K562 (cell line): ENCODE results near the gene VAT1L. TPM values are rescaled to one million over a fixed set of nuclear protein-coding genes. Genes with fewer than 3 reads are reported as not detected.

Experiments
- ATAC-seq: fragments of 200-7000 bp; cut with Tn5 transposase; 3 replicates; pipeline ENCODE4 v1.9.1; 2020; ENCODE audit warnings: moderate library complexity
- BruUV-seq: library from RNA; stranded (reverse); fragments of 400-500 nt; replicated peaks from 2 replicates; lab custom pipeline; 2021; lab: Mats Ljungman, UMichigan
- CTCF ChIA-PET: fragments of 300-600 bp; formaldehyde crosslinking; extraction: SDS; loops from one replicate; lab custom pipeline; 2021; ENCODE audit warnings: low intra/inter-chr PET ratio; lab: Yijun Ruan, JAX
- POLR2A ChIA-PET: fragments of 300-600, 350-650 bp; sonication (Branson Sonifier 250); formaldehyde crosslinking; extraction: SDS; loops from one replicate; lab custom pipeline; 2021; ENCODE audit warnings: antibody characterized with exemption, inconsistent platforms; lab: Yijun Ruan, JAX
- DNase-seq, 4 experiments: peaks; one replicate each; pipeline versions ENCODE4 v3.0.0 to v3.0.0-alpha.2; 2011 to 2018; ENCODE audit warnings: low spot score in 3 of 4, mixed read lengths in 3 of 4; ENCODE audit errors: extremely low read depth in 1 of 4
- FAIRE-seq: peaks from 2 replicates; lab custom pipeline; 2011; peaks lifted over from hg19 to GRCh38; lab: Jason Lieb, UNC
- H2AFZ ChIP-seq: 2 replicates; pipeline ENCODE4 v1.6.0; 2011; ENCODE audit warnings: low read depth, low read length, control low read depth, inconsistent platforms
- H3K27ac ChIP-seq: fragments of 200-600 bp; 3 replicates; pipeline ENCODE4 v1.8.0; 2011; ENCODE audit warnings: low read depth, mild to moderate bottlenecking, control low read depth, inconsistent platforms, low read length, moderate library complexity, mixed read lengths; ENCODE audit errors: extremely low read depth
- H3K27me3 ChIP-seq, 2 experiments: fragments of 300-600 bp in 1 of 2; 2 replicates in 1 of 2; 3 replicates in 1 of 2; pipeline versions ENCODE4 v1.6.0 to v1.8.0; 2011; ENCODE audit warnings: inconsistent platforms in 2 of 2, low read length in 2 of 2, mild to moderate bottlenecking in 1 of 2, mixed read lengths in 1 of 2, moderate library complexity in 1 of 2; ENCODE audit not compliant: control insufficient read depth in 2 of 2, insufficient read depth in 2 of 2
- H3K36me3 ChIP-seq: fragments of 300-600 bp; 3 replicates; pipeline ENCODE4 v1.8.0; 2011; ENCODE audit warnings: mild to moderate bottlenecking, low read length, inconsistent platforms; ENCODE audit not compliant: control insufficient read depth, insufficient read depth
- H3K4me1 ChIP-seq, 2 experiments: fragments of 200-600 bp in 1 of 2; replicated peaks in 1 of 2; 2 replicates in 1 of 2; 3 replicates in 1 of 2; pipeline versions ENCODE4 v1.5.1 to v1.8.0; 2011; ENCODE audit warnings: inconsistent platforms in 2 of 2, low read length in 2 of 2, mild to moderate bottlenecking in 1 of 2, mixed read lengths in 1 of 2, moderate library complexity in 1 of 2; ENCODE audit not compliant: control insufficient read depth in 2 of 2, insufficient read depth in 2 of 2
- H3K4me2 ChIP-seq: 2 replicates; pipeline ENCODE4 v1.6.1; 2011; ENCODE audit warnings: low read length, control low read depth, inconsistent platforms, mixed read lengths; ENCODE audit not compliant: insufficient read depth
- H3K4me3 ChIP-seq: fragments of 200-600 bp; sonication (generic), shearing (Covaris generic); 2 replicates; pipeline ENCODE4 v1.5.1; 2016; ENCODE audit warnings: control low read depth, inconsistent platforms
- H3K79me2 ChIP-seq: fragments of 200-600 bp; 3 replicates; pipeline ENCODE4 v1.8.0; 2011; ENCODE audit warnings: low read length, inconsistent platforms; ENCODE audit not compliant: control insufficient read depth, insufficient read depth
- H3K9ac ChIP-seq, 2 experiments: 2 replicates each; pipeline versions ENCODE4 v1.6.0 to v1.6.1; 2011; ENCODE audit warnings: low read depth in 2 of 2, low read length in 2 of 2, control low read depth in 1 of 2, inconsistent platforms in 1 of 2, mild to moderate bottlenecking in 1 of 2, mixed read lengths in 1 of 2; ENCODE audit not compliant: insufficient read depth in 1 of 2
- H3K9me1 ChIP-seq: one replicate; pipeline ENCODE4 v1.6.0; 2011; ENCODE audit warnings: inconsistent platforms, mild to moderate bottlenecking, low read length, moderate library complexity; ENCODE audit not compliant: control insufficient read depth, insufficient read depth
- H3K9me3 ChIP-seq: replicated peaks from 2 replicates; pipeline ENCODE4 v1.5.1; 2011; ENCODE audit warnings: low read depth, low read length, inconsistent platforms; ENCODE audit not compliant: control insufficient read depth, insufficient read depth
- H4K20me1 ChIP-seq: replicated peaks from 2 replicates; pipeline ENCODE4 v1.6.1; 2011; ENCODE audit warnings: low read length, inconsistent platforms, mixed read lengths; ENCODE audit not compliant: control insufficient read depth, insufficient read depth
- CHD2 ChIP-seq: IDR thresholded peaks from 2 replicates; pipeline ENCODE4 v1.6.1; 2011; ENCODE audit warnings: low read depth, low read length
- CTBP1 ChIP-seq: fragments of 450-650 bp; IDR thresholded peaks from 2 replicates; pipeline ENCODE4 v1.6.1; 2016; ENCODE audit warnings: borderline replicate concordance
- DNMT1 ChIP-seq: fragments of 450-650 bp; IDR thresholded peaks from 2 replicates; pipeline ENCODE4 v1.6.1; 2016; ENCODE audit warnings: antibody characterized with exemption, mild to moderate bottlenecking
- FIP1L1 ChIP-seq: fragments of 200-400 bp; formaldehyde crosslinking; IDR thresholded peaks from 2 replicates; pipeline ENCODE4 v1.6.1; 2018; ENCODE audit warnings: mild to moderate bottlenecking, low read depth, low read length; ENCODE audit not compliant: poor library complexity, severe bottlenecking
- FOXA1 ChIP-seq: fragments of 450-650 bp; IDR thresholded peaks from 2 replicates; pipeline ENCODE4 v1.6.1; 2016; ENCODE audit warnings: mild to moderate bottlenecking, borderline replicate concordance
- MYBL2 ChIP-seq, 2 experiments: fragments of 450-650 bp in 1 of 2; sonication (generic) in 1 of 2; formaldehyde crosslinking in 1 of 2; IDR thresholded peaks; 2 replicates each; pipeline versions ENCODE4 v1.6.1 to v1.8.1; 2017 to 2022; ENCODE audit warnings: borderline replicate concordance in 1 of 2, inconsistent platforms in 1 of 2, low read depth in 1 of 2, mild to moderate bottlenecking in 1 of 2, missing genetic modification reagents in 1 of 2, moderate library complexity in 1 of 2
- NFXL1 ChIP-seq: fragments of 450-650 bp; formaldehyde crosslinking; IDR thresholded peaks from 2 replicates; pipeline ENCODE4 v1.4.0; 2021; ENCODE audit warnings: mild to moderate bottlenecking
- SP2 ChIP-seq: IDR thresholded peaks from 2 replicates; pipeline ENCODE4 v1.6.1; 2011; ENCODE audit warnings: mild to moderate bottlenecking, low read depth, low read length, moderate library complexity; ENCODE audit not compliant: poor library complexity, severe bottlenecking; ENCODE audit errors: extremely low read depth
- TAF7 ChIP-seq: fragments of 450-650 bp; IDR thresholded peaks from 2 replicates; pipeline ENCODE4 v1.6.1; 2016; ENCODE audit warnings: missing genetic modification characterization, missing compliant biosample characterization
- U2AF2 ChIP-seq: fragments of 200-400 bp; formaldehyde crosslinking; optimal IDR thresholded peaks from 2 replicates; pipeline ENCODE3; 2017; ENCODE audit warnings: low read depth, mild to moderate bottlenecking, low read length
- YBX1 ChIP-seq: fragments of 450-650 bp; IDR thresholded peaks from 2 replicates; pipeline ENCODE4 v1.7.1; 2016; ENCODE audit warnings: mild to moderate bottlenecking
- ZC3H11A ChIP-seq: IDR thresholded peaks from 2 replicates; pipeline ENCODE4 v1.6.1; 2012; ENCODE audit warnings: low read depth, low read length, improper control_type of control experiment
- ZNF324 ChIP-seq: fragments of 250-450 bp; sonication (Bioruptor Pico); IDR thresholded peaks from 2 replicates; pipeline ENCODE4 v1.4.0; 2020; ENCODE audit warnings: mild to moderate bottlenecking
- ZNF740 ChIP-seq, 3 experiments: fragments of 200-800 bp in 1 of 3; sonication (Bioruptor generic) in 1 of 3; sonication (generic) in 1 of 3; formaldehyde crosslinking in 1 of 3; IDR thresholded peaks; 2 replicates each; pipeline versions ENCODE4 v1.6.1 to v1.8.0; 2016 to 2022; ENCODE audit warnings: mild to moderate bottlenecking in 2 of 3, missing compliant biosample characterization in 2 of 3, missing genetic modification characterization in 2 of 3, missing genetic modification reagents in 1 of 3
- WGBS: fragments of 100-300 bp; shearing (Covaris generic); methylation state at CpG from one replicate; pipeline ENCODE4 v1.1.6; 2016; ENCODE audit warnings: low coverage, mixed read lengths; ENCODE audit not compliant: insufficient coverage; ENCODE audit errors: missing lambda C conversion rate; 5-methylcytosine and 5-hydroxymethylcytosine counted together
- in situ Hi-C: fragments of 300-500 bp; cut with MboI; formaldehyde crosslinking; loops from 4 replicates; pipeline ENCODE4 v1.15.0; 2018; ENCODE audit warnings: inconsistent platforms, mixed read lengths
- intact Hi-C: fragments of 100-400 bp; cut with micrococcal nuclease; formaldehyde crosslinking; loops from 2 replicates; pipeline ENCODE4 v1.14.2; 2022
- polyA plus RNA-seq, 8 experiments: library from polyadenylated mRNA; depleted of rRNA in 4 of 8; stranded (reverse) in 5 of 8; unstranded in 3 of 8; fragments of >200 nt; fragmentation: Nextera tagmentation in 2 of 8; fragmentation: Illumina TruSeq in 1 of 8; extraction: Ambion mirVana in 2 of 8; extraction: Trizol in 1 of 8; gene quantifications; 2 replicates each; pipeline versions ENCODE4 v1.2.1 to v1.2.3, GENCODE V29; 2011 to 2014; ENCODE audit warnings: inconsistent platforms in 1 of 8, missing spikeins in 1 of 8
- total RNA-seq, 7 experiments: library from RNA; depleted of rRNA in 6 of 7; stranded (reverse); fragments of >200 nt in 6 of 7; fragmentation: Illumina TruSeq in 2 of 7; extraction: Trizol in 2 of 7; gene quantifications; 2 replicates each; pipeline versions ENCODE4 v1.2.1 to v1.2.3, GENCODE V29; 2011 to 2021; ENCODE audit warnings: low replicate concordance in 1 of 7

Gene VAT1L
- total and polyA plus RNA-seq, 9 of the 15 experiments (the other 6 are each of a cell fraction or from before 2014, with no cell fraction given), result 0.01 TPM; not detected in 8

- H3K27ac ChIP-seq, result no peak overlapping the region
- H3K4me2 ChIP-seq, result no peak overlapping the region
- no peak overlapping the region for H3K9ac ChIP-seq
- no peaks in the 10 kb centered on the region for H3K79me2 ChIP-seq
- in situ Hi-C loops, result no loop called here
- intact Hi-C loops, result no loop called here
- ChIA-PET CTCF (no interaction called here), POLR2A (no interaction called here)
- DNase-seq (no peak), ATAC-seq (no peak), FAIRE-seq (no peak)
- 0% methylated on average over 4 of the region's 4 CpGs for WGBS
- no peak overlapping the region for H3K4me3 ChIP-seq
- BruUV-seq, result no TSS peak
- no peaks in the 10 kb centered on the region for H4K20me1 ChIP-seq
- H3K4me1 ChIP-seq, result no peaks in the 10 kb centered on the region
- TF ChIP-seq TAF7 (tag) (no peak), NFXL1 (CRISPR knock-in tag) (no peak), CTBP1 (no peak), U2AF2 (no peak), DNMT1 (no peak), FOXA1 (no peak), CHD2 (no peak), YBX1 (no peak), ZNF740 (CRISPR knock-in tag; IDR thresholded peaks at IDR 0.05) (no peak), ZNF740 (tag; IDR thresholded peaks at IDR 0.05) (no peak), ZC3H11A (no peak), ZNF324 (no peak), MYBL2 (IDR thresholded peaks at IDR 0.05; ENCODE audit: low read depth) (no peak), MYBL2 (CRISPR knock-in tag; IDR thresholded peaks at IDR 0.05; ENCODE audit: borderline replicate concordance) (no peak), SP2 (no peak), FIP1L1 (no peak)
- no peaks in the 10 kb centered on the region for H3K9me3 ChIP-seq
- H2AFZ ChIP-seq, result no peak overlapping the region
- H3K27me3 ChIP-seq, result peaks cover 0 to 7% of the 10 kb centered on the region in 2 experiments; a peak in 1 of 5 replicates
- no peaks in the 10 kb centered on the region for H3K36me3 ChIP-seq
- no peaks in the 10 kb centered on the region for H3K9me1 ChIP-seq
These were observed 124.3 kb downstream of the VAT1L start for GRCh38 chr16:77912617-77913016.
